A549 (cell line): ENCODE data around the gene USP32. TPM values are rescaled to one million over a fixed set of nuclear protein-coding genes. Genes with fewer than 3 reads are reported as not detected.
A peak's percentile ranks its signal among the peaks of the same experiment; 100 is the strongest.

Experiments used
- ATAC-seq, 2 experiments: fragments of 200-7000 bp in 1 of 2; fragments of >200 bp in 1 of 2; cut with Nextera tagmentation in 1 of 2; cut with Tn5 transposase in 1 of 2; 3 replicates each; pipeline versions ENCODE4 v1.8.0 to v1.9.1; 2018 to 2020; ENCODE audit warnings: mild to moderate bottlenecking in 1 of 2, moderate library complexity in 1 of 2
- CTCF ChIA-PET: fragments of 300-600 bp; sonication (Branson Sonifier 250); formaldehyde crosslinking; extraction: SDS; loops from one replicate; lab custom pipeline; 2021; ENCODE audit warnings: antibody characterized with exemption, inconsistent platforms; lab: Yijun Ruan, JAX
- POLR2A ChIA-PET: fragments of 350-600 bp; formaldehyde crosslinking; extraction: SDS; loops from one replicate; lab custom pipeline; 2021; ENCODE audit warnings: antibody characterized with exemption, inconsistent platforms; lab: Yijun Ruan, JAX
- DNase-seq, 2 experiments: peaks; one replicate each; pipeline versions ENCODE4 v3.0.0 to v3.0.0-alpha.2; 2011 to 2016; ENCODE audit warnings: low read depth in 1 of 2, low spot score in 1 of 2
- FAIRE-seq: peaks from 2 replicates; lab custom pipeline; 2011; peaks lifted over from hg19 to GRCh38; lab: Jason Lieb, UNC
- H3K27ac ChIP-seq, 2 experiments: fragments of >200 bp; sonication (Bioruptor Twin); formaldehyde crosslinking; 3 replicates each; pipeline ENCODE4 v1.5.1; 2016 to 2017
- H3K4me1 ChIP-seq: fragments of >200 bp; sonication (Bioruptor Twin); formaldehyde crosslinking; 3 replicates; pipeline ENCODE4 v1.6.1; 2016
- H3K4me2 ChIP-seq: fragments of >200 bp; sonication (Bioruptor Twin); formaldehyde crosslinking; 3 replicates; pipeline ENCODE4 v1.6.1; 2016
- H3K4me3 ChIP-seq: fragments of >200 bp; sonication (Bioruptor Twin); formaldehyde crosslinking; 3 replicates; pipeline ENCODE4 v1.5.1; 2016
- H3K9me3 ChIP-seq: fragments of >200 bp; sonication (Bioruptor Twin); formaldehyde crosslinking; 3 replicates; pipeline ENCODE4 v1.6.1; 2016
- BHLHE40 ChIP-seq: IDR thresholded peaks from 2 replicates; pipeline ENCODE4 v1.6.1; 2012; ENCODE audit warnings: low read depth, low read length, inconsistent platforms
- EHF ChIP-seq: fragments of 250-450 bp; sonication (Bioruptor Pico); IDR thresholded peaks from 2 replicates; pipeline ENCODE4 v1.5.0; 2020; ENCODE audit warnings: mild to moderate bottlenecking
- EP300 ChIP-seq, 2 experiments: fragments of >200 bp; sonication (Bioruptor Twin); formaldehyde crosslinking; IDR thresholded peaks; 2 replicates in 1 of 2; 3 replicates in 1 of 2; pipeline ENCODE4 v1.6.1; 2016 to 2017
- GATA3 ChIP-seq: IDR thresholded peaks from 2 replicates; pipeline ENCODE4 v1.6.1; 2012; ENCODE audit warnings: borderline replicate concordance
- HDAC2 ChIP-seq: fragments of 200-600 bp; sonication (generic); IDR thresholded peaks from 2 replicates; pipeline ENCODE4 v1.6.1; 2016
- HOXB13 ChIP-seq: fragments of 250-450 bp; sonication (Bioruptor Pico); IDR thresholded peaks from 2 replicates; pipeline ENCODE4 v1.5.0; 2020; ENCODE audit warnings: low read depth, mild to moderate bottlenecking, moderate library complexity
- JUN ChIP-seq, 2 experiments: fragments of >200 bp; sonication (Bioruptor Twin); formaldehyde crosslinking; IDR thresholded peaks; 2 replicates in 1 of 2; 3 replicates in 1 of 2; pipeline ENCODE4 v1.6.1; 2016 to 2017
- JUNB ChIP-seq: fragments of >200 bp; sonication (Bioruptor Twin); formaldehyde crosslinking; IDR thresholded peaks from 2 replicates; pipeline ENCODE4 v1.6.1; 2016
- NR3C1 ChIP-seq: fragments of >200 bp; sonication (Bioruptor Twin); formaldehyde crosslinking; IDR thresholded peaks from 3 replicates; pipeline ENCODE4 v1.6.1; 2017
- POLR2A ChIP-seq: IDR thresholded peaks from 2 replicates; pipeline ENCODE4 v1.6.1; 2012; ENCODE audit warnings: mild to moderate bottlenecking, low read length
- RAD21 ChIP-seq, 2 experiments: fragments of >200 bp in 1 of 2; sonication (Bioruptor Twin) in 1 of 2; formaldehyde crosslinking in 1 of 2; IDR thresholded peaks in 1 of 2; conservative IDR thresholded peaks in 1 of 2; 2 replicates in 1 of 2; 3 replicates in 1 of 2; pipeline ENCODE4 v1.6.1; 2012 to 2018; ENCODE audit warnings: inconsistent platforms in 1 of 2
- SMC3 ChIP-seq: fragments of >200 bp; sonication (Bioruptor Twin); formaldehyde crosslinking; IDR thresholded peaks from 3 replicates; pipeline ENCODE4 v1.6.1; 2018; ENCODE audit warnings: inconsistent platforms
- TFCP2L1 ChIP-seq: fragments of 250-450 bp; sonication (Bioruptor Pico); IDR thresholded peaks from 2 replicates; pipeline ENCODE4 v1.5.0; 2021; ENCODE audit warnings: mild to moderate bottlenecking
- WGBS: methylation state at CpG from one replicate; pipeline ENCODE4 v1.1.6; 2017; ENCODE audit errors: missing lambda C conversion rate; 5-methylcytosine and 5-hydroxymethylcytosine counted together
- polyA plus RNA-seq, 4 experiments: library from polyadenylated mRNA; depleted of rRNA in 3 of 4; stranded (reverse); fragments of >200 nt; fragmentation: RNase III in 1 of 4; extraction: RNeasy Plus Mini Kit Qiagen cat#74134 plus additional on column Dnase treatment in 1 of 4; gene quantifications; 2 replicates in 3 of 4; 3 replicates in 1 of 4; pipeline ENCODE4 v1.2.3, GENCODE V29; 2011 to 2017
- TF ChIP-seq, protein P1 (sequence below): fragments of 150-350 bp; IDR thresholded peaks from 2 replicates; pipeline ENCODE4 v1.6.1; 2014; ENCODE audit warnings: low read depth, mild to moderate bottlenecking, low read length
- TF ChIP-seq, protein P2 (sequence below): IDR thresholded peaks from 2 replicates; pipeline ENCODE4 v1.6.1; 2012; ENCODE audit warnings: low read depth, borderline replicate concordance
- TF ChIP-seq, protein P3 (sequence below): fragments of 250-450 bp; sonication (Bioruptor Pico); IDR thresholded peaks from 2 replicates; pipeline ENCODE4 v1.5.0; 2021; ENCODE audit warnings: mild to moderate bottlenecking, moderate library complexity, borderline replicate concordance
- TF ChIP-seq, protein P4 (sequence below): fragments of 200-600 bp; sonication (generic); IDR thresholded peaks from 2 replicates; pipeline ENCODE4 v1.6.1; 2016; ENCODE audit warnings: antibody characterized with exemption, mild to moderate bottlenecking, moderate library complexity

Gene USP32
- polyA plus RNA-seq, 2 of the 4 experiments (the other 2 are of a cell fraction): 35.4 to 52.2 TPM

DNA sequence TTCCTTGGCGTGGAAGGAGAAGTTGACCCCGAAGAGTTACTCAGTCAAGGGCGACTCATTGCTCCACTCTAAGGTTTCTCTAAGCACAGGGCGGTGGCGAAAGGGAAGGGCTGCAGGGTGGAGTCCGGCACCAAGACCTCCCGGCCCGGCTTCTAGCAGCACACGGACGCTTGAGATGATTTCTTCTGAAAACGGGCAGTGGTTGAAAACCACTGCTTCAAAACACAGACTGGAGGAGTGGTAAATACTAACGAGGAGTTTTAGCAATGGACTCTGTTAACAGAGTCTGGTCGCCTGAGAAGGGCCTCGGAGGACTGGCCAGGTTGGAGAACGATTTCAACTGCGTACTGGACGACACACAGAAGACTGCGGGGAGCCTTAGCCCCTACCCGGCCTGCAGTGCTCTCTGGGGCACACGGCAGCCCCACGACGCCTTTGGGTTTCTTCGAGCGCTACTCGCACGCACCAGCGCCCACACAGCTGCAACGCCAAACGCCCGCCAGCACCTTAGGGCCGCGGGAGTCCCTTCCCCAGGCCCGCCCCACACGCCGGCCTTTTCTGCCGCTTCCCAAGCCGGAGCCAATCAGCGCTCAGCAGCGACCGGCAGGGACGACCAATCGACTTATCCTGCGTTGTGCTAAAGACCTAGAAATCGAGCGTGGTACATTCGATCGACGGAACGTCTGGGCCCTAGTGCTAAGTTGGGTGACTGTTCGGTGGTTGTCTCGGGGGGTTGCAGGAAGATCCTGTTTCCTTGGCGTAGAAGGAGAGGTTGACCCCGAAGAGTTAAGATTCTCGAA lies 256.6 kb downstream of the USP32 start (continued):
- TF ChIP-seq, protein P1, sequence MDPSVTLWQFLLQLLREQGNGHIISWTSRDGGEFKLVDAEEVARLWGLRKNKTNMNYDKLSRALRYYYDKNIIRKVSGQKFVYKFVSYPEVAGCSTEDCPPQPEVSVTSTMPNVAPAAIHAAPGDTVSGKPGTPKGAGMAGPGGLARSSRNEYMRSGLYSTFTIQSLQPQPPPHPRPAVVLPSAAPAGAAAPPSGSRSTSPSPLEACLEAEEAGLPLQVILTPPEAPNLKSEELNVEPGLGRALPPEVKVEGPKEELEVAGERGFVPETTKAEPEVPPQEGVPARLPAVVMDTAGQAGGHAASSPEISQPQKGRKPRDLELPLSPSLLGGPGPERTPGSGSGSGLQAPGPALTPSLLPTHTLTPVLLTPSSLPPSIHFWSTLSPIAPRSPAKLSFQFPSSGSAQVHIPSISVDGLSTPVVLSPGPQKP: no peak
- TF ChIP-seq, protein P2, sequence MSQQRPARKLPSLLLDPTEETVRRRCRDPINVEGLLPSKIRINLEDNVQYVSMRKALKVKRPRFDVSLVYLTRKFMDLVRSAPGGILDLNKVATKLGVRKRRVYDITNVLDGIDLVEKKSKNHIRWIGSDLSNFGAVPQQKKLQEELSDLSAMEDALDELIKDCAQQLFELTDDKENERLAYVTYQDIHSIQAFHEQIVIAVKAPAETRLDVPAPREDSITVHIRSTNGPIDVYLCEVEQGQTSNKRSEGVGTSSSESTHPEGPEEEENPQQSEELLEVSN: peak; percentile 98
- no peak for TF ChIP-seq HDAC2
- no peak for TF ChIP-seq GATA3

DNA sequence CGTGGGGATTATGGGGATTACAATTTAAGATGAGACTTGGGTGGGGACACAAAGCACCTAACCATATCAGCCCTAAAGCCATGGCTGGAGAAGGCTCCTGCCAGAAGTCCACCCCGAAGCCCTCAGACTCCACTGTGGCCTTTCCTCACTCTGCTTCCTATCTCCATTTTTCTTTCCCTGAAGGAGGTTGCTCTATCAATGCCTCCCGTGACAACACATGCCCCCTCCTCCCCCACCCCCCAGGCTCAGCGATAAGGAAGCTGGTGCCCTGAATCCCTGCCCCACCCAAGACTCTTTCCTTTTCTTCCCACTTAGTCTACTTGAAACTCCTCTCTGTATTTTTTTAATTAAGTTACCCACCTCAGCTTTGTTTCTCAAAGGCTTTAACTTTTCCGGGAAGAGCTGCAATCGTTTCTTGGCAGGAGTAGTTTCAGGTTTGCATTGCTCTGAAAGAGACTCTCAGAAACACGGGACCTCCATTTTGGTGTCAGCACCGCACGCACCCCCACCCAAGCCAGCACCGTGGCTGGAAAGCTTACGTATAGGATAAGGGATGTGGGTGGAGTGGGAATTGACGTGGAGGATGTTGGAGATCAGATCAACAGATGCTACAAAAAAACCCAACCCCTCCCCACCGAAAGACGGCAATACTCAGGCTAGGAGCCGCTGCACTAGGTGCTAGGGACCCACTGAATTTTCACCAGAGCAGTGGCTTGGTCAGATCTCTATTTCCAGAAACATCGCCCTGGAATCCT lies 257.4 kb downstream of the USP32 start:
- Histone ChIP-seq H3K4me2 (peak overlapping the region; percentile 86), H3K27ac (peak overlapping the region; percentile 66 to 79), H3K4me1 (peaks cover 9% of the 10 kb centered on the region), H3K4me3 (peak overlapping the region; percentile 60), H3K9me3 (no peaks in the 10 kb centered on the region)
- ChIA-PET POLR2A (no interaction called here), CTCF (no interaction called here)
- FAIRE-seq (no peak), DNase-seq (no peak), ATAC-seq (peak; percentile 15 to 33)
- 24% methylated on average over 16 of the region's 16 CpGs for WGBS
- TF ChIP-seq, protein P2: no peak
- TF ChIP-seq JUN (IDR thresholded peaks at IDR 0.05) (no peak), EP300 (IDR thresholded peaks at IDR 0.05) (no peak), HOXB13 (CRISPR knock-in tag) (no peak), GATA3 (no peak), EHF (CRISPR knock-in tag) (no peak), RAD21 (conservative IDR thresholded peaks at IDR 0.05 in 1 of 2, IDR thresholded peaks at IDR 0.05 in 1 of 2) (no peak), POLR2A (no peak), NR3C1 (no peak), JUNB (no peak), SMC3 (no peak), TFCP2L1 (CRISPR knock-in tag) (no peak), BHLHE40 (no peak)
- TF ChIP-seq, protein P3, sequence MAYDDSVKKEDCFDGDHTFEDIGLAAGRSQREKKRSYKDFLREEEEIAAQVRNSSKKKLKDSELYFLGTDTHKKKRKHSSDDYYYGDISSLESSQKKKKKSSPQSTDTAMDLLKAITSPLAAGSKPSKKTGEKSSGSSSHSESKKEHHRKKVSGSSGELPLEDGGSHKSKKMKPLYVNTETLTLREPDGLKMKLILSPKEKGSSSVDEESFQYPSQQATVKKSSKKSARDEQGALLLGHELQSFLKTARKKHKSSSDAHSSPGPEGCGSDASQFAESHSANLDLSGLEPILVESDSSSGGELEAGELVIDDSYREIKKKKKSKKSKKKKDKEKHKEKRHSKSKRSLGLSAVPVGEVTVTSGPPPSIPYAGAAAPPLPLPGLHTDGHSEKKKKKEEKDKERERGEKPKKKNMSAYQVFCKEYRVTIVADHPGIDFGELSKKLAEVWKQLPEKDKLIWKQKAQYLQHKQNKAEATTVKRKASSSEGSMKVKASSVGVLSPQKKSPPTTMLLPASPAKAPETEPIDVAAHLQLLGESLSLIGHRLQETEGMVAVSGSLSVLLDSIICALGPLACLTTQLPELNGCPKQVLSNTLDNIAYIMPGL: no peak
- TF ChIP-seq, protein P4, sequence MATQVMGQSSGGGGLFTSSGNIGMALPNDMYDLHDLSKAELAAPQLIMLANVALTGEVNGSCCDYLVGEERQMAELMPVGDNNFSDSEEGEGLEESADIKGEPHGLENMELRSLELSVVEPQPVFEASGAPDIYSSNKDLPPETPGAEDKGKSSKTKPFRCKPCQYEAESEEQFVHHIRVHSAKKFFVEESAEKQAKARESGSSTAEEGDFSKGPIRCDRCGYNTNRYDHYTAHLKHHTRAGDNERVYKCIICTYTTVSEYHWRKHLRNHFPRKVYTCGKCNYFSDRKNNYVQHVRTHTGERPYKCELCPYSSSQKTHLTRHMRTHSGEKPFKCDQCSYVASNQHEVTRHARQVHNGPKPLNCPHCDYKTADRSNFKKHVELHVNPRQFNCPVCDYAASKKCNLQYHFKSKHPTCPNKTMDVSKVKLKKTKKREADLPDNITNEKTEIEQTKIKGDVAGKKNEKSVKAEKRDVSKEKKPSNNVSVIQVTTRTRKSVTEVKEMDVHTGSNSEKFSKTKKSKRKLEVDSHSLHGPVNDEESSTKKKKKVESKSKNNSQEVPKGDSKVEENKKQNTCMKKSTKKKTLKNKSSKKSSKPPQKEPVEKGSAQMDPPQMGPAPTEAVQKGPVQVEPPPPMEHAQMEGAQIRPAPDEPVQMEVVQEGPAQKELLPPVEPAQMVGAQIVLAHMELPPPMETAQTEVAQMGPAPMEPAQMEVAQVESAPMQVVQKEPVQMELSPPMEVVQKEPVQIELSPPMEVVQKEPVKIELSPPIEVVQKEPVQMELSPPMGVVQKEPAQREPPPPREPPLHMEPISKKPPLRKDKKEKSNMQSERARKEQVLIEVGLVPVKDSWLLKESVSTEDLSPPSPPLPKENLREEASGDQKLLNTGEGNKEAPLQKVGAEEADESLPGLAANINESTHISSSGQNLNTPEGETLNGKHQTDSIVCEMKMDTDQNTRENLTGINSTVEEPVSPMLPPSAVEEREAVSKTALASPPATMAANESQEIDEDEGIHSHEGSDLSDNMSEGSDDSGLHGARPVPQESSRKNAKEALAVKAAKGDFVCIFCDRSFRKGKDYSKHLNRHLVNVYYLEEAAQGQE: no peak
